WERI-Rb-1 (cell line): ENCODE results near the gene TMEM132D.

Experiments
- DNase-seq: peaks from one replicate; pipeline ENCODE4 v3.0.0-alpha.2; 2020
- H3K27ac ChIP-seq: fragments of 250-450 bp; sonication (Bioruptor Pico); 2 replicates; pipeline ENCODE4 v1.5.1; 2020; ENCODE audit warnings: mild to moderate bottlenecking, moderate library complexity
- H3K27me3 ChIP-seq: fragments of 250-450 bp; sonication (Bioruptor Pico); 2 replicates; pipeline ENCODE4 v1.5.1; 2021; ENCODE audit warnings: mild to moderate bottlenecking, low read depth, moderate library complexity; ENCODE audit not compliant: insufficient read depth, severe bottlenecking
- H3K36me3 ChIP-seq: fragments of 250-450 bp; sonication (Bioruptor Pico); 2 replicates; pipeline ENCODE4 v1.5.1; 2020; ENCODE audit warnings: mild to moderate bottlenecking, moderate library complexity
- H3K4me3 ChIP-seq: 2 replicates; pipeline ENCODE4 v1.5.1; 2011; ENCODE audit warnings: low read depth, mild to moderate bottlenecking, control low read depth, low read length
- H3K9me3 ChIP-seq: fragments of 250-450 bp; sonication (Bioruptor Pico); 2 replicates; pipeline ENCODE4 v1.5.1; 2021; ENCODE audit warnings: mild to moderate bottlenecking, moderate library complexity; ENCODE audit not compliant: severe bottlenecking
- CTCF ChIP-seq: IDR thresholded peaks from 2 replicates; pipeline ENCODE4 v1.5.1; 2011; ENCODE audit warnings: low read depth, mild to moderate bottlenecking, control low read depth, inconsistent platforms, low read length

The TMEM132D gene

GRCh38 chr12:129269756-129270495 lies 633.9 kb downstream of the TMEM132D start:
- H3K9me3 ChIP-seq, result peaks cover 6% of the 10 kb centered on the region
- no peaks in the 10 kb centered on the region for H3K27me3 ChIP-seq
- no peak overlapping the region for H3K27ac ChIP-seq
- no peak for DNase-seq
- no peak overlapping the region for H3K4me3 ChIP-seq
- H3K36me3 ChIP-seq, result no peaks in the 10 kb centered on the region
- TF ChIP-seq CTCF, result no peak

- TF ChIP-seq CTCF, result no peak
- no peaks in the 10 kb centered on the region for H3K27me3 ChIP-seq
- no peaks in the 10 kb centered on the region for H3K36me3 ChIP-seq
- no peak overlapping the region for H3K4me3 ChIP-seq
- H3K9me3 ChIP-seq, result no peaks in the 10 kb centered on the region
- peak; percentile 20 for DNase-seq
- H3K27ac ChIP-seq, result no peak overlapping the region
Observed at GRCh38 chr12:129258781-129259318, 645.0 kb downstream of the TMEM132D start.

GRCh38 chr12:129257524-129257923 lies 646.3 kb downstream of the TMEM132D start:
- DNase-seq, result no peak
- TF ChIP-seq CTCF, result no peak
- Histone ChIP-seq H3K27me3 (no peaks in the 10 kb centered on the region), H3K9me3 (no peaks in the 10 kb centered on the region), H3K36me3 (no peaks in the 10 kb centered on the region), H3K27ac (no peak overlapping the region), H3K4me3 (no peak overlapping the region)

- no peaks in the 10 kb centered on the region for H3K9me3 ChIP-seq
- no peak for DNase-seq
- no peak for TF ChIP-seq CTCF
- no peaks in the 10 kb centered on the region for H3K27me3 ChIP-seq
- no peak overlapping the region for H3K4me3 ChIP-seq
- no peaks in the 10 kb centered on the region for H3K36me3 ChIP-seq
- H3K27ac ChIP-seq, result no peak overlapping the region
Observed at GRCh38 chr12:129246630-129247029, 657.2 kb downstream of the TMEM132D start.

GRCh38 chr12:129245769-129246168 lies 658.1 kb downstream of the TMEM132D start:
- no peak for DNase-seq
- H3K36me3 ChIP-seq, result no peaks in the 10 kb centered on the region
- no peak overlapping the region for H3K27ac ChIP-seq
- H3K27me3 ChIP-seq, result no peaks in the 10 kb centered on the region
- H3K9me3 ChIP-seq, result no peaks in the 10 kb centered on the region
- H3K4me3 ChIP-seq, result no peak overlapping the region
- no peak for TF ChIP-seq CTCF
